ENCODE results near the gene SLFN12L. TPM values are rescaled to one million over a fixed set of nuclear protein-coding genes. Genes with fewer than 3 reads are reported as not detected.
"Not testable (repeated sequence)": the region's sequence is repeated elsewhere in the genome, so short reads cannot be mapped to it uniquely, and the experiment has no call there.

The SLFN12L gene
- total RNA-seq, 4 donors from 2014 or later = 0.50 to 3.4 (median 1.2) TPM

DNA sequence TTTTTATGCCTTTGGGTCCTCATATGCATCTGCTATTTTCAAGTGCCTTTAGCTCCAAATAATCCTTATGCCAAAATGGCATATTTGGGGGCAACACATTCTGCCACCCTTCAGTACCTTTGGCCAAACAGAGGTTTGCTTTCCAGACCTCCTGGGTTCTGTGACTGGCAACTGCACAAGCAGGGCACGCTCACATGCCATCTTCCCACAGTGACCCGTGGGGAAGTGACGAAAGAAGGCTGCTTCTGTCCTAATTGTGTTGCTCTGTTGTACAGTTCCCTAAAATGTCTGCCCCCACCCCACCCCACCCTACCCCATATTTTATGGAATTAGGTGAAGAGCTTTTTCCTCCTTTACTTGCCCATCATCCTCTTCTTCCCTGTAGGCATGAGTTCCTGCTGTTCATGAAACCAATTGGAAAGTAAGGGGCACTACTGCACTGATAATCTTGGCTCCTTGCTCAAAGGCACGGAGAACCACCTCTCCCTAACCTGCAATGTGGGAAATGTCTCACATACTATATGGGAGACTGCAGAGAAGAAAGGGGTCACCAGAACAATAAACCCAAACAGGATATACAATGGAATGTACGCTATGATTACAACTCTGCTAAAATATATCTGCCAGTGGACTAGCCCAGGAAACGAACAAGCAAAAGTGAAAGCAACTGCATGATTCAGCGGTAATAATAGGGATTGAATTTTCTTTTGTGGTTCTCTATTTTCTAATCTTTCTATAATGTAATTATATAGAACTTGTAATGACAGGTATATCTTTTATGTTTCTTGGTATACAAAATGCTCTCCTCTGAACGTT is 3.3 kb upstream of the SLFN12L start:
- Histone ChIP-seq H3K4me1 (peaks cover 0 to 50% (median 12%) of the 10 kb centered on the region in 3 donors), H3K27ac (peak overlapping the region; percentile 66 to 82 (median 75)), H3K27me3 (no peaks in the 10 kb centered on the region), H3K9me3 (no peaks in the 10 kb centered on the region), H3K4me3 (peak overlapping the region; percentile 16 to 58 (median 34)), H3K36me3 (no peaks in the 10 kb centered on the region)
- DNase-seq = peak; percentile 16
- TF ChIP-seq POLR2A (IDR thresholded peaks at IDR 0.05) = no peak
- TF ChIP-seq CTCF (IDR thresholded peaks at IDR 0.05) = peak in 1 of 6 experiments; percentile 14
- 21 to 32% methylated on average over 8 of the region's 8 CpGs for WGBS, 2 donors
- intact Hi-C loops (cut with DNase I) = no loop called here

DNA sequence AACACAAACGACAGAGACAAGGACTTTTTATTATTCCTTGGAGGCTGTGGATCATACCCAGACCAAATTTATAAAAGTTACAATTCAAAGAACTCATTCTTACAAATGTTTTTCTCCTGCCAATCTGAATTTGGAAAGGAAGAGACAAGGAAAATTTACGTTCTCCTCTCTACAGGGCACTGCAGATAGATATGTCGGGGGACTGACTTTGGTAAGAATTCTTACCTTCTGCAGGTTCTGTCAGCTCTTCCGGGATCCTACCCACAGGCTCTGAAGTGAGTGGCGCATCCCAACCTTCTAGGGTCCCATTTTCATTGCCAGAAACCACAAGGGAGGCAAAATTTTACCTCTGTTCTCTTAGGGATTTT is 2.2 kb upstream of the SLFN12L start:
- no peaks in the 10 kb centered on the region for H3K36me3 ChIP-seq
- intact Hi-C loops (cut with DNase I) = loop anchor here (5.0 to 10.0 kb wide), 2 partner anchors 227 to 365 kb away; no protein-coding TSS in a partner anchor
- WGBS, 2 donors = 28 to 38% methylated on average over 5 of the region's 5 CpGs
- peaks cover 0 to 50% (median 12%) of the 10 kb centered on the region in 3 donors for H3K4me1 ChIP-seq
- H3K27ac ChIP-seq = peak overlapping the region in 3 of 4 donors; percentile 26 to 65 (median 49)
- H3K4me3 ChIP-seq = peak overlapping the region in 1 of 4 donors; percentile 14
- no peaks in the 10 kb centered on the region for H3K9me3 ChIP-seq
- peak in 1 of 6 experiments; percentile 2 for TF ChIP-seq CTCF (IDR thresholded peaks at IDR 0.05)
- TF ChIP-seq POLR2A (IDR thresholded peaks at IDR 0.05) = no peak
- no peak for DNase-seq
- no peaks in the 10 kb centered on the region for H3K27me3 ChIP-seq

DNA sequence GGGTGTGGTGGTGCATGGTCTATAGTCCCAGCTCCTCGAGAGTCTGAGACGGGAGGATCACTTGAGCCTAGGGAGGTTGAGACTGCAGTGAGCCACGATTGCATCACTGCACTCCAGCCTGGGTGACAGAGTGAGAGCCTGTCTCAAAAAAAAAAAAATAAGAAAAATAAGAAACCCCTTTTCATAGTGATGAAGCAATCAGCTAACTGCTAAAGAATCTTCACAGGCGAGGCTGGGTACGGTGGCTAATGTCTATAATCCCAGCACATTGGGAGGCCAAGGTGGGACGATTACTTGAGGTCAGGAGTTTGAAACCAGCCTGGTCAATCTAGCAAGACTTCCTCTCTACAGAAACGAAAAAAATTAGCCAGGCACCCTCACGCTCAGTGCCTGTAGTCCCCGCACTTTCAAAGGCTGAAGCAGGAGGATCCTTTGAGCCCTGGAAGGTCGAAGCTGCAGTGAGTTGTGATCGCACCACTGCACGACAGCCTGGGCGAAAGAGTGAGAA is 760 bp downstream of the SLFN12L start:
- no peaks in the 10 kb centered on the region for H3K27me3 ChIP-seq
- peak overlapping the region in 3 of 4 donors; percentile 15 to 31 (median 27) for H3K4me3 ChIP-seq
- no peaks in the 10 kb centered on the region for H3K9me3 ChIP-seq
- TF ChIP-seq CTCF (IDR thresholded peaks at IDR 0.05) = no peak
- TF ChIP-seq POLR2A (IDR thresholded peaks at IDR 0.05) = no peak
- peaks cover 0 to 44% (median 12%) of the 10 kb centered on the region in 3 donors for H3K4me1 ChIP-seq
- no peak for DNase-seq
- H3K27ac ChIP-seq = peak overlapping the region; percentile 30 to 70 (median 56)
- 67 to 69% methylated on average over 8 to 13 of the region's 13 CpGs for WGBS, 2 donors
- intact Hi-C loops (cut with DNase I) = loop anchor here (5.0 to 10.0 kb wide), 2 partner anchors 224 to 362 kb away; no protein-coding TSS in a partner anchor
- H3K36me3 ChIP-seq = no peaks in the 10 kb centered on the region

DNA sequence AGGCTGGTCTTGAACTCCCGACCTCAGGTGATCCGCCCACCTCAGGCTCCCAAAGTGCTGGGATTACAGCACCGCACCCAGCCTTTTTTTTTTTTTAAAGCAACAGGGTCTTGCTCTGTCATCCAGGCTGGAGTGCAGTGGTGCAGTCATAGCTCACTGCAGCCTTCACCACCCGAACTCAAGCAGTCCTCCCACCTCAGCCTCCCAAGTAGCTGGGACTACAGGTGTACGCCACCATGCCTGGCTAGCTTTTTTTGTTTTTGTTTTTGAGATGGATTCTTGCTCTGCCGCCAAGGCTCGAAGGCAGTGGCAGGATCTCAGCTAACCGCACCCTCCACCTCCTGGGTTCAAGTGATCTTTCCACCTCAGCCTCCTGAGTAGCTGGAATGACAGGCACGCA is 2.1 kb downstream of the SLFN12L start:
- Histone ChIP-seq H3K4me1 (peaks cover 0 to 32% (median 12%) of the 10 kb centered on the region in 3 donors), H3K4me3 (peak overlapping the region in 2 of 4 donors; percentile 16 to 27), H3K27ac (peak overlapping the region in 1 of 4 donors; percentile 41)
- not testable (repeated sequence) for H3K36me3 ChIP-seq, DNase-seq, H3K9me3 ChIP-seq, H3K27me3 ChIP-seq
- intact Hi-C loops (cut with DNase I) = loop anchor here (5.0 to 10.0 kb wide), 2 partner anchors 223 to 361 kb away; no protein-coding TSS in a partner anchor
- WGBS, 2 donors = 75 to 83% methylated on average over 9 of the region's 9 CpGs

GRCh38 chr17:35534576-35535093 is 2.8 kb downstream of the SLFN12L start:
- intact Hi-C loops (cut with DNase I) = loop anchor here (5.0 to 10.0 kb wide), 2 partner anchors 222 to 360 kb away; no protein-coding TSS in a partner anchor
- H3K27me3 ChIP-seq = no peaks in the 10 kb centered on the region
- peak overlapping the region in 2 of 4 donors; percentile 16 to 41 for H3K27ac ChIP-seq
- H3K9me3 ChIP-seq = no peaks in the 10 kb centered on the region
- H3K4me3 ChIP-seq = peak overlapping the region in 1 of 4 donors; percentile 27
- TF ChIP-seq POLR2A (IDR thresholded peaks at IDR 0.05) (no peak), CTCF (IDR thresholded peaks at IDR 0.05) (no peak)
- no peak for DNase-seq
- H3K4me1 ChIP-seq = peaks cover 0 to 25% (median 7%) of the 10 kb centered on the region in 3 donors
- no peaks in the 10 kb centered on the region for H3K36me3 ChIP-seq
- 57 to 61% methylated on average over 3 of the region's 3 CpGs for WGBS, 2 donors
